ENCODE data around the gene PCCB.
A peak's percentile ranks its signal among the peaks of the same experiment; 100 is the strongest.

PCCB gene

DNA sequence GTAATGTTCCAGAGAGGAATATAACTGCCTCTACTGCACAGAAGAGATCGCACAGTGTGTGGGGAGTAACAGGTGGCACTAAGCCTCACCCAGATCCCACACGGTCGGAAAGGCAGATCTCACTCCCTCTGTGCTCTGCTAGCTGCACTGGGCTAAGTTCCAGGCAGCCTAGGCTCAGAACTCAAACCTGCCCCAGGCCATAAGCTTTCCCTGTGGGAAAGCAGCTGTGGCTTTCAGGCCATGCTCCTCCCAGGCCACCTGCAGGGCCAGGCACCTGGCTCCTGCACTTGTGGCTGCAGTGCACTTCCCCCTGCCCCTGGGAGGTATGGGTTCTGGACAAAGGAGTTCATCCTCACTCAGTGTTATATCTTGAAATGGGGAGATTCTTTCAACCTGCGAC, 27.5 kb downstream of the PCCB start:
- H3K27ac ChIP-seq: peak overlapping the region; percentile 33
- TF ChIP-seq, protein P1, sequence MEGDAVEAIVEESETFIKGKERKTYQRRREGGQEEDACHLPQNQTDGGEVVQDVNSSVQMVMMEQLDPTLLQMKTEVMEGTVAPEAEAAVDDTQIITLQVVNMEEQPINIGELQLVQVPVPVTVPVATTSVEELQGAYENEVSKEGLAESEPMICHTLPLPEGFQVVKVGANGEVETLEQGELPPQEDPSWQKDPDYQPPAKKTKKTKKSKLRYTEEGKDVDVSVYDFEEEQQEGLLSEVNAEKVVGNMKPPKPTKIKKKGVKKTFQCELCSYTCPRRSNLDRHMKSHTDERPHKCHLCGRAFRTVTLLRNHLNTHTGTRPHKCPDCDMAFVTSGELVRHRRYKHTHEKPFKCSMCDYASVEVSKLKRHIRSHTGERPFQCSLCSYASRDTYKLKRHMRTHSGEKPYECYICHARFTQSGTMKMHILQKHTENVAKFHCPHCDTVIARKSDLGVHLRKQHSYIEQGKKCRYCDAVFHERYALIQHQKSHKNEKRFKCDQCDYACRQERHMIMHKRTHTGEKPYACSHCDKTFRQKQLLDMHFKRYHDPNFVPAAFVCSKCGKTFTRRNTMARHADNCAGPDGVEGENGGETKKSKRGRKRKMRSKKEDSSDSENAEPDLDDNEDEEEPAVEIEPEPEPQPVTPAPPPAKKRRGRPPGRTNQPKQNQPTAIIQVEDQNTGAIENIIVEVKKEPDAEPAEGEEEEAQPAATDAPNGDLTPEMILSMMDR (conservative IDR thresholded peaks at IDR 0.05): no peak
- no peak for TF ChIP-seq ZFX (IDR thresholded peaks at IDR 0.05)

DNA sequence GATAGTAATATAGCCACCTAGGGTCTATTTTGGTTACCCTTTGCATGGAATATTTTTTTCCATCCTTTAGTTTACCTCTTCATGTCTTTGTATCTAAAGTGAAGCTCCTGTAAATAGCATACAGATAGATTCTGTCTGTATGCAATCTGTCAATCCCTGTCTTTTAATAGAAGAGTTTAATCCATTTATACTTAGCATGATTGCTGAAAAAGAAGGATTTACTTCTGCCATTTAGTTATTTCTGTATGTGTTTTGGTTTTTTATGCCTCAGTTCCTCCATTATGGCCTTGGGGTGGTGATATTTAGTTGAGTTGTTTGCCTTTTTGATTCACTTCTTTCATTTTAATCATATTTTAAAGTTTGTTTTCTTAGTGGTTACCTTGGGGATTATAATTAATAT, 29.0 kb downstream of the PCCB start:
- no peak overlapping the region for H3K27ac ChIP-seq
- TF ChIP-seq, protein P1 (conservative IDR thresholded peaks at IDR 0.05): no peak
- TF ChIP-seq ZFX (IDR thresholded peaks at IDR 0.05): no peak

DNA sequence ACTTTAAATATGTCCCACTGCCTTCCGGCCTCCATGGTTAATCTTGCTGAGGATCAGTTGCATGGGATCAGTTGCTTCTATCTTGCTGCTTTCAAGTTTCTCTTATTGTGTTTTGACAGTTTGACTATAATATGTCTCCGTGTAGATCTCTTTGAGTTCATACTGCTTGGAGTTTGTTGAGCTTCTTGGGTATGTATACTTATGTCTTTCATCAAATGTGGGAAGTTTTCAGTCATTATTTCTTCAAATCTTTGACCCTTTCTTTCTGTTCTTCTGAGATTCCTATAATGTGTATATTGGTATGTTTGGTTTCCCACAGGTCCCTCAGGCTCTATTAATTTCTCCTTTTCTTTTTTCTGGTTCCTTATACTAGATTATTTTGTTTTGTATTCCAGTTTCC, 30.8 kb downstream of the PCCB start:
- H3K27ac ChIP-seq: no peak overlapping the region
- no peak for TF ChIP-seq ZFX (IDR thresholded peaks at IDR 0.05)
- TF ChIP-seq, protein P1 (conservative IDR thresholded peaks at IDR 0.05): no peak

DNA sequence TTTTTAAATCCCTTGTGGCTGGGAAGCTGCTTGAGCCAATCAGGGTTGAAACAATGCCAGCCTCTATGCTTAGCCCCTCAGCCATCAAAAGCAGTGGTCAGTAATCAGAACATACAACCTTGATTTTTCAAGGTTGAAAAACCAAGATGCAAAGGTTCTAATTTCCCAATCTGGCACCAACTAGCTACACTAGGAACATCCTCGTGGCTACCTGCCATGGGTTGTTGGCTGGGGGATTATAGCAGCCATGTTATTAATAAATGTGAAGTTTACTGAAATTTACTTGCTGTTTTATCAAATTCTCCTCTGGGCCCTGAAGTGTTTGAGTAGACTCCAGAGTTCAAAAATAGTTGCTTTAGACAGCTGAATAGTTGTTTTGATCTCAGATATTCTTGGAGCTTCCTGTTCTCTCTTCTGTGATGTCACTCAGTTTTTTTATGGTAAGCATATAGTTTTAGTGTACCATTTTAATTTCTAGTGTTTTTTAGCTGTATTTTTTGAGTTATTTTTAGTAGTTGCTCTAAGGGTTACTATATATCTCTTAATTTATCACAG, 31.9 kb downstream of the PCCB start:
- no peak for TF ChIP-seq ZFX (IDR thresholded peaks at IDR 0.05)
- H3K27ac ChIP-seq: no peak overlapping the region

DNA sequence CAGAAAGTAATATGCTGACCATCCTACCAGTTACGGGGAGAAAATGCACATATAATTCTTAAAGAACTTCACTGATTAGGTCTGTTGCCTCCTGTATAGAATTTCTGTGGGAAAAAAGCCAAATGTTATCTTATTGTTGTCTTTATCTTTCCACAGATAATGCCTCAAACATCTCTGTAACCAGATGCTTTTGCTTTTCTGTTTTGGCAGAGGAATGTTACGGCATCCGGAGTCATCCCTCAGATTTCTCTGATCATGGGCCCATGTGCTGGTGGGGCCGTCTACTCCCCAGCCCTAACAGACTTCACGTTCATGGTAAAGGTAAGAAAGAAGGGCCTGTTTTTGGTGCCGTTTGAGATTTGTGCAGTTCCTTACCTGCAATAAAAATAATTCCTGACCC, 33.5 kb downstream of the PCCB start:
- TF ChIP-seq, protein P1 (conservative IDR thresholded peaks at IDR 0.05): no peak
- no peak for TF ChIP-seq ZFX (IDR thresholded peaks at IDR 0.05)
- H3K27ac ChIP-seq: no peak overlapping the region

- TF ChIP-seq, protein P1 (conservative IDR thresholded peaks at IDR 0.05): no peak
- TF ChIP-seq ZFX (IDR thresholded peaks at IDR 0.05): no peak
- H3K27ac ChIP-seq: no peak overlapping the region
Measured at GRCh38 chr3:136291302-136291701, 41.2 kb downstream of the PCCB start.

GRCh38 chr3:136292500-136292899, 42.4 kb downstream of the PCCB start:
- TF ChIP-seq ZFX (IDR thresholded peaks at IDR 0.05): no peak
- H3K27ac ChIP-seq: no peak overlapping the region

- H3K27ac ChIP-seq: no peak overlapping the region
- TF ChIP-seq ZFX (IDR thresholded peaks at IDR 0.05): no peak
- TF ChIP-seq, protein P1 (conservative IDR thresholded peaks at IDR 0.05): no peak
Measured at GRCh38 chr3:136293279-136293678, 43.1 kb downstream of the PCCB start.
